OCI-LY1 (cell line): ENCODE measurements around the gene HAUS1.

ENCODE experiments used
- CTCF ChIP-seq: fragments of 200-600 bp; sonication (generic), shearing (Covaris generic); IDR thresholded peaks from 2 replicates; pipeline ENCODE4 v1.5.1; 2017; ENCODE audit warnings: mild to moderate bottlenecking, antibody characterized with exemption, low read length, moderate library complexity, mixed read lengths
- EZH2 ChIP-seq: fragments of 200-600 bp; sonication (generic), shearing (Covaris generic); IDR thresholded peaks from 2 replicates; pipeline ENCODE4 v1.8.0; 2017; ENCODE audit warnings: borderline replicate concordance, mixed run types, mild to moderate bottlenecking, antibody characterized with exemption, low read length, moderate library complexity, mixed read lengths

- TF ChIP-seq CTCF (no peak), EZH2 (no peak)
Measured at GRCh38 chr18:46130061-46130460, 25.9 kb downstream of the HAUS1 start.
